Trophoblast cell (in vitro differentiated cells and primary cell): ENCODE measurements around the gene USP4.
"Not testable (repeated sequence)": the region's sequence is repeated elsewhere in the genome, so short reads cannot be mapped to it uniquely, and the experiment has no call there.

Source experiments
- DNase-seq, 2 donors: peaks; one replicate each; pipeline ENCODE4 v3.0.0-alpha.2; 2016
- H2AFZ ChIP-seq: 2 replicates; pipeline ENCODE4 v1.6.1; 2013; ENCODE audit warnings: low read length, moderate library complexity, mild to moderate bottlenecking; ENCODE audit not compliant: insufficient read depth, poor library complexity
- H2AK5ac ChIP-seq: 2 replicates; pipeline ENCODE4 v1.6.1; 2013; ENCODE audit warnings: mild to moderate bottlenecking, low read length
- H2BK120ac ChIP-seq: 2 replicates; pipeline ENCODE4 v1.6.1; 2013; ENCODE audit warnings: low read length, mild to moderate bottlenecking, moderate library complexity; ENCODE audit not compliant: insufficient read depth, poor library complexity
- H2BK12ac ChIP-seq: 2 replicates; pipeline ENCODE4 v1.6.1; 2013; ENCODE audit warnings: mild to moderate bottlenecking, low read length, moderate library complexity
- H2BK5ac ChIP-seq: 2 replicates; pipeline ENCODE4 v1.6.1; 2013; ENCODE audit warnings: low read length, low read depth, moderate library complexity, mild to moderate bottlenecking; ENCODE audit not compliant: poor library complexity
- H3K14ac ChIP-seq: 2 replicates; pipeline ENCODE4 v1.6.1; 2013; ENCODE audit warnings: mild to moderate bottlenecking, low read length
- H3K18ac ChIP-seq: 2 replicates; pipeline ENCODE4 v1.6.1; 2013; ENCODE audit warnings: mild to moderate bottlenecking, low read length
- H3K23ac ChIP-seq: 2 replicates; pipeline ENCODE4 v1.6.1; 2013; ENCODE audit warnings: low read length
- H3K27ac ChIP-seq: 2 replicates; pipeline ENCODE4 v1.5.1; 2013; ENCODE audit warnings: low read depth, mild to moderate bottlenecking, inconsistent platforms, low read length, moderate library complexity
- H3K27me3 ChIP-seq: 2 replicates; pipeline ENCODE4 v1.6.1; 2013; ENCODE audit warnings: inconsistent platforms, mild to moderate bottlenecking, low read length, moderate library complexity; ENCODE audit not compliant: insufficient read depth
- H3K36me3 ChIP-seq, 2 experiments: 1 replicate in 1 of 2; 2 replicates in 1 of 2; pipeline ENCODE4 v1.6.1; 2013; ENCODE audit warnings: low read length in 2 of 2, mild to moderate bottlenecking in 2 of 2, moderate library complexity in 1 of 2; ENCODE audit not compliant: insufficient read depth in 2 of 2, control insufficient read depth in 1 of 2
- H3K4ac ChIP-seq: 2 replicates; pipeline ENCODE4 v1.6.1; 2013; ENCODE audit warnings: low read depth, mild to moderate bottlenecking, low read length, moderate library complexity
- H3K4me1 ChIP-seq, 2 experiments: 1 replicate in 1 of 2; 2 replicates in 1 of 2; pipeline ENCODE4 v1.6.1; 2013; ENCODE audit warnings: low read length in 2 of 2, mild to moderate bottlenecking in 2 of 2, moderate library complexity in 1 of 2; ENCODE audit not compliant: insufficient read depth in 2 of 2, control insufficient read depth in 1 of 2
- H3K4me2 ChIP-seq: 2 replicates; pipeline ENCODE4 v1.6.1; 2013; ENCODE audit warnings: inconsistent platforms, mild to moderate bottlenecking, low read length, moderate library complexity
- H3K4me3 ChIP-seq: 2 replicates; pipeline ENCODE4 v1.5.1; 2013; ENCODE audit warnings: mild to moderate bottlenecking, low read depth, low read length, inconsistent platforms
- H3K79me1 ChIP-seq: one replicate; pipeline ENCODE4 v1.6.1; 2013; ENCODE audit warnings: low read length
- H3K79me2 ChIP-seq: 2 replicates; pipeline ENCODE4 v1.6.1; 2013; ENCODE audit warnings: low read length, mild to moderate bottlenecking; ENCODE audit not compliant: control insufficient read depth, insufficient read depth, poor library complexity
- H3K9ac ChIP-seq: 2 replicates; pipeline ENCODE4 v1.6.1; 2013; ENCODE audit warnings: mild to moderate bottlenecking, low read length
- H3K9me3 ChIP-seq: 2 replicates; pipeline ENCODE4 v1.6.1; 2013; ENCODE audit warnings: low read depth, mild to moderate bottlenecking, control low read depth, inconsistent platforms, low read length; ENCODE audit not compliant: insufficient read depth
- H4K12ac ChIP-seq: 2 replicates; pipeline ENCODE4 v1.6.1; 2013; ENCODE audit warnings: low read depth, mild to moderate bottlenecking, low read length, moderate library complexity
- H4K8ac ChIP-seq: 2 replicates; pipeline ENCODE4 v1.6.1; 2013; ENCODE audit warnings: low read depth, mild to moderate bottlenecking, low read length, moderate library complexity
- H4K91ac ChIP-seq: one replicate; pipeline ENCODE4 v1.6.1; 2013; ENCODE audit warnings: low read depth, mild to moderate bottlenecking, low read length, moderate library complexity
- WGBS: extraction: QIAGEN DNeasy Blood & Tissue Kit; methylation state at CpG from one replicate; pipeline ENCODE4 v1.1.7; 2013; ENCODE audit warnings: missing lambda C conversion rate; ENCODE audit not compliant: insufficient read length, insufficient coverage; ENCODE audit errors: extremely low coverage; 5-methylcytosine and 5-hydroxymethylcytosine counted together

USP4 gene

GRCh38 chr3:49248840-49249227, 91.0 kb downstream of the USP4 start:
- H3K4me1 ChIP-seq, result peaks cover 7% of the 10 kb centered on the region in 2 experiments

GRCh38 chr3:49244581-49245205, 95.2 kb downstream of the USP4 start:
- Histone ChIP-seq H2AK5ac (peak overlapping the region; percentile 86), H2AFZ (peak overlapping the region; percentile 60), H3K27ac (peak overlapping the region; percentile 57), H3K4me2 (no peak overlapping the region), H2BK12ac (peak overlapping the region; percentile 95), H2BK5ac (no peak overlapping the region), H3K79me1 (peaks cover 1% of the 10 kb centered on the region), H3K27me3 (no peaks in the 10 kb centered on the region), H3K4me3 (no peak overlapping the region), H3K36me3 (no peaks in the 10 kb centered on the region), H3K9me3 (no peaks in the 10 kb centered on the region), H3K23ac (no peak overlapping the region), H3K18ac (peak overlapping the region; percentile 66), H2BK120ac (peak overlapping the region; percentile 69), H3K4me1 (peaks cover 7% of the 10 kb centered on the region in 2 experiments), H4K91ac (peak overlapping the region; percentile 57), H3K14ac (no peak overlapping the region), H3K79me2 (no peaks in the 10 kb centered on the region), H4K12ac (no peak overlapping the region), H3K9ac (no peak overlapping the region), H4K8ac (peak overlapping the region; percentile 62), H3K4ac (peak overlapping the region; percentile 14)
- peak; percentile 45 to 79 for DNase-seq
- no CpG with 5 or more reads among the region's 1 CpG for WGBS

More at GRCh38 chr3:49248840-49249227, 91.0 kb downstream of the USP4 start:
- H3K79me1 ChIP-seq, result no peaks in the 10 kb centered on the region
- no peaks in the 10 kb centered on the region for H3K79me2 ChIP-seq
- H3K4me3 ChIP-seq, result no peak overlapping the region
- H3K18ac ChIP-seq, result no peak overlapping the region
- no peak overlapping the region for H3K23ac ChIP-seq
- H3K36me3 ChIP-seq, result no peaks in the 10 kb centered on the region
- no peak overlapping the region for H2BK5ac ChIP-seq
- no peak overlapping the region for H3K9ac ChIP-seq
- H4K91ac ChIP-seq, result no peak overlapping the region
- H3K4me2 ChIP-seq, result no peak overlapping the region
- no peak overlapping the region for H3K4ac ChIP-seq
- H3K14ac ChIP-seq, result no peak overlapping the region
- H4K8ac ChIP-seq, result no peak overlapping the region
- DNase-seq, result peak; percentile 44 to 74
- H2BK12ac ChIP-seq, result no peak overlapping the region
- no peak overlapping the region for H2AK5ac ChIP-seq
- no peak overlapping the region for H4K12ac ChIP-seq
- no peaks in the 10 kb centered on the region for H3K27me3 ChIP-seq
- no peak overlapping the region for H2AFZ ChIP-seq
- H2BK120ac ChIP-seq, result no peak overlapping the region
- no peaks in the 10 kb centered on the region for H3K9me3 ChIP-seq
- no peak overlapping the region for H3K27ac ChIP-seq

- not testable (repeated sequence) for H3K23ac ChIP-seq, H3K36me3 ChIP-seq, H4K12ac ChIP-seq, H3K9ac ChIP-seq, H2AFZ ChIP-seq, H3K4me1 ChIP-seq, H3K79me2 ChIP-seq, H3K27me3 ChIP-seq, H3K4ac ChIP-seq, H2BK120ac ChIP-seq, H3K27ac ChIP-seq, H2BK5ac ChIP-seq, H2BK12ac ChIP-seq, H3K4me3 ChIP-seq, H3K18ac ChIP-seq, H3K9me3 ChIP-seq, H4K8ac ChIP-seq, H2AK5ac ChIP-seq, H3K4me2 ChIP-seq, H3K14ac ChIP-seq
- Histone ChIP-seq H4K91ac (peak overlapping the region; percentile 28), H3K79me1 (peaks cover 10% of the 10 kb centered on the region)
- DNase-seq, result peak; percentile 42 to 76
- WGBS, result no CpG with 5 or more reads among the region's 11 CpGs
Measured at GRCh38 chr3:49240091-49240490, 99.8 kb downstream of the USP4 start.

DNA sequence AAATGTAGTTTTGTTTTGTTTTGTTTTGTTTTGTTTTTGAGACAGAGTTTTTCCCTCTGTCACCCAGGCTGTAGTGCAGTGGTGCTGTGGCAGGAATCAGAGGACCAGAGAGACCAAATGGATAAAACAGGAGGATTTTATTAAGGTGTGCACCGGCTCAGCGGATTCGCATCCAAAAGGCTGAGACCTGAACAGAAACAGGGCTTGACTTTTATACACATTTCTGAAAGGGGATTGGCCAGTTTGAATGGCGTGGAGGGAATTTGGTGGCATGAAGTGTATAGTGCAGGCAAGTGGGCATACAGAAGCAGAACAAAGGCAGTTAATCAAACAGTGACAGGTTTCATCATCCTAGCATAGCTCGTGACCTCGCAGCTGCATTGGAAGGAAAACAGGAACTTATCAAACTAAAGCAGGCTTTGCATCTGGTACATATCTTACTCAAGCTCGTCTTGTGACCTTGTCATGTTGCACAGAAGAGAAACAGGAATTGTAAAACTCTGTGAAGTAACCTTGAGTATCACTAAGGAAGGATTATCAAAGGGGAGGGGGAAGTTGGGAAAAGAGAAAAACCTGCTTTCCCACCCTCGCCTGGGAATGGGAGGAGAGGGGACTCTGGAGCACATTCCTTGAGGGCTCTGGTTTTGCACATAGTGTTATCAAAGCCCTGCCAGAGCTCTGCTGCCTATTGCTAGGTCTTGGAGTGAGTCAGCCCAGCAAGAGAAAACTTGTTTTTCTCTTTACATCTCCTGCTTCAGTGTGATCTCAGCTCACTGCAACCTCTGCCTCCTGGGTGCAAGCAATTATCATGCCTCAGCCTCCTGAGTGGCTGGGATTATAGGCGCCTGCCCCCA, 101.4 kb downstream of the USP4 start:
- Histone ChIP-seq H3K27ac (peak overlapping the region; percentile 85), H3K9me3 (peaks cover 8% of the 10 kb centered on the region), H3K4ac (no peak overlapping the region), H4K8ac (no peak overlapping the region), H2BK120ac (peak overlapping the region; percentile 55), H3K36me3 (no peaks in the 10 kb centered on the region), H3K4me1 (peaks cover 0 to 2% of the 10 kb centered on the region in 2 experiments), H3K79me2 (no peaks in the 10 kb centered on the region), H3K18ac (no peak overlapping the region), H4K91ac (peak overlapping the region; percentile 76), H2BK12ac (peak overlapping the region; percentile 76), H3K4me3 (no peak overlapping the region), H3K14ac (no peak overlapping the region), H3K9ac (no peak overlapping the region), H2AK5ac (no peak overlapping the region), H2AFZ (no peak overlapping the region), H3K27me3 (no peaks in the 10 kb centered on the region), H4K12ac (no peak overlapping the region), H2BK5ac (peak overlapping the region; percentile 42), H3K23ac (no peak overlapping the region), H3K79me1 (peaks cover 10% of the 10 kb centered on the region), H3K4me2 (no peak overlapping the region)
- no CpG with 5 or more reads among the region's 9 CpGs for WGBS
- DNase-seq, result peak; percentile 87 to 96
